SK-N-SH (cell line): ENCODE results near the gene CUX1.

Experiments
- NFIC ChIP-seq: IDR thresholded peaks from 2 replicates; pipeline ENCODE4 v1.4.0; 2012; ENCODE audit warnings: borderline replicate concordance
- RXRA ChIP-seq: IDR thresholded peaks from 2 replicates; pipeline ENCODE4 v1.4.0; 2012; ENCODE audit warnings: low read depth, mild to moderate bottlenecking, borderline replicate concordance
- TF ChIP-seq, protein P1 (sequence below): fragments of 200-600 bp; sonication (generic); IDR thresholded peaks from 2 replicates; pipeline ENCODE4 v1.6.1; 2017; ENCODE audit warnings: antibody characterized with exemption, mild to moderate bottlenecking, moderate library complexity

DNA sequence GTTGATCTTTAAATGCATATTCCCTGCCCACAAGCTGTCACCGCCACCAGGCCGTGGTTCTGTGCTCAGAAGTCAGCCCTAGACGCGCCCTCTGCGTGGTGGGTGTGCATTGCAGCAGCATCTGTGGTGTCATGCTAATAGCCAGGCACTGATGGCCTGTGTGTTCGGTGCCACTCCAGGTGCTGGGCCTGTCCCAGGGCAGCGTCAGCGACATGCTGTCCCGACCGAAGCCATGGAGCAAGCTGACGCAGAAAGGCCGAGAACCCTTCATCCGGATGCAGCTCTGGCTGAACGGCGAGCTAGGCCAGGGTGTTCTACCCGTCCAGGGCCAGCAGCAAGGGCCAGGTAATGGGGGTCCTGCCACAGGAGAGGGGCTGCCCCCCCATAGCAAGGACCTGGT is 386.8 kb downstream of the CUX1 start:
- TF ChIP-seq, protein P1, sequence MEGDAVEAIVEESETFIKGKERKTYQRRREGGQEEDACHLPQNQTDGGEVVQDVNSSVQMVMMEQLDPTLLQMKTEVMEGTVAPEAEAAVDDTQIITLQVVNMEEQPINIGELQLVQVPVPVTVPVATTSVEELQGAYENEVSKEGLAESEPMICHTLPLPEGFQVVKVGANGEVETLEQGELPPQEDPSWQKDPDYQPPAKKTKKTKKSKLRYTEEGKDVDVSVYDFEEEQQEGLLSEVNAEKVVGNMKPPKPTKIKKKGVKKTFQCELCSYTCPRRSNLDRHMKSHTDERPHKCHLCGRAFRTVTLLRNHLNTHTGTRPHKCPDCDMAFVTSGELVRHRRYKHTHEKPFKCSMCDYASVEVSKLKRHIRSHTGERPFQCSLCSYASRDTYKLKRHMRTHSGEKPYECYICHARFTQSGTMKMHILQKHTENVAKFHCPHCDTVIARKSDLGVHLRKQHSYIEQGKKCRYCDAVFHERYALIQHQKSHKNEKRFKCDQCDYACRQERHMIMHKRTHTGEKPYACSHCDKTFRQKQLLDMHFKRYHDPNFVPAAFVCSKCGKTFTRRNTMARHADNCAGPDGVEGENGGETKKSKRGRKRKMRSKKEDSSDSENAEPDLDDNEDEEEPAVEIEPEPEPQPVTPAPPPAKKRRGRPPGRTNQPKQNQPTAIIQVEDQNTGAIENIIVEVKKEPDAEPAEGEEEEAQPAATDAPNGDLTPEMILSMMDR = no peak
- no peak for TF ChIP-seq RXRA
- TF ChIP-seq NFIC = no peak
